Globus pallidus (tissue), 1 donor: Measurements from ENCODE around the gene PDPR.
"Not testable (repeated sequence)": the region's sequence is repeated elsewhere in the genome, so short reads cannot be mapped to it uniquely, and the experiment has no call there.

ENCODE experiments used
- DNase-seq: peaks from one replicate; pipeline ENCODE4 v3.0.0-alpha.2; 2015; ENCODE audit warnings: low spot score

Gene PDPR

DNA sequence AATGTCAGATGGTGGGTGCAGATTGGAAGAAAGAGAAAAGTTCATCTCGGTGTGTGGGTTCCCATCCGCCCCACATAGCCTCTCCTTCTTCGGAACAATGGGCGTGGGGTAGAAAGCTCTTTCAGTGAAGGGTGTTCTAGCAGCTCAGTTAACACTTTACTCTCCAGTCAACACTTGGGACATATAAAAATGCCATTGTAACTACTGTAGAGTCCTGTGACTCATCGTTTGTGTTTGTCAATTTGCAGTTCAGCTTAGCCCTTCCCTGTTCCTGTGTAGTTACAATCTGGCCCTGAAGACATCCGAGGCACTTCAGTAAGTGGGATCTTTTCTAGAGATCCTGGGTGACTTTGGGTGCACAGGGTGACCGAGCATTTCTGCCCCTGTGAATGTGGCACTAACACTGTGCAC, 47.9 kb downstream of the PDPR start:
- DNase-seq = no peak

DNA sequence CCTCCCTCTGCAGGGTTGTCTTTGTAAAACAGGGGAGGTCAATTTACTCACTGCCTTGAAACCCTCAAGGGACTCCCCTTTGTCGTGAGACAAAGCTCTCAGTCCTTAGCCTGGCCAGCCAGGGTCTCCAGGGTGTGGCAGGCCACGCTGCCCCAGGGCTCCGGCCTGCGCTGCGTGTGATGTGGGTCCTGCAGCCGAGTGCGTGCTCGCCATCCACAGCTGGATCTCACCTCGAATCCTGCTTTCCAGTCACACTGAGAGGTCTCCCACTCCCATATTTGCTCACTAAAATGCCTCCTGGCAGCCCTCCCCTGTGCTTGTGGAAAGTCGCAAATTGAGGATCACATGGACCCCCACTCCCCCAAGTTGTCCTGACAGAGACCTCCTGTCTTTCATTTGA, 49.5 kb downstream of the PDPR start:
- DNase-seq = no peak

DNA sequence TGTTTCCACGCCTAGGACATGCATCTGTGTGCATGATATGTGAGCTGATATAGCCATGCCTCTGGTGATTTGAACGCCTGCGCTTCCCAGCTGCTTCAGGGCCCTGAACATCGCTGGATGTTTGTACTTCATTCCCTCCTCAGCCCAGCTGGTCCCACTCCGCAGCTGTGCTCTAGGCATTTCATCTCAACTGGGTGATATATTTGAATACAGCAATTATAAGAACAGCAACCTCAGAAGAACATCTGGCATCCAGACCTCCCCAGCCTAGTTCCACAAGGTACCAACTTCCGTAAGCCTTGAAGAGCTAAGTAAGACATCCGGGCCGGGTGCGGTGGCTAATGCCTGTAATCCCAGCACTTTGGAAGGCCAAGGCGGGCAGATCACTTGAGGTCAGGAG, 52.6 kb downstream of the PDPR start:
- not testable (repeated sequence) for DNase-seq

DNA sequence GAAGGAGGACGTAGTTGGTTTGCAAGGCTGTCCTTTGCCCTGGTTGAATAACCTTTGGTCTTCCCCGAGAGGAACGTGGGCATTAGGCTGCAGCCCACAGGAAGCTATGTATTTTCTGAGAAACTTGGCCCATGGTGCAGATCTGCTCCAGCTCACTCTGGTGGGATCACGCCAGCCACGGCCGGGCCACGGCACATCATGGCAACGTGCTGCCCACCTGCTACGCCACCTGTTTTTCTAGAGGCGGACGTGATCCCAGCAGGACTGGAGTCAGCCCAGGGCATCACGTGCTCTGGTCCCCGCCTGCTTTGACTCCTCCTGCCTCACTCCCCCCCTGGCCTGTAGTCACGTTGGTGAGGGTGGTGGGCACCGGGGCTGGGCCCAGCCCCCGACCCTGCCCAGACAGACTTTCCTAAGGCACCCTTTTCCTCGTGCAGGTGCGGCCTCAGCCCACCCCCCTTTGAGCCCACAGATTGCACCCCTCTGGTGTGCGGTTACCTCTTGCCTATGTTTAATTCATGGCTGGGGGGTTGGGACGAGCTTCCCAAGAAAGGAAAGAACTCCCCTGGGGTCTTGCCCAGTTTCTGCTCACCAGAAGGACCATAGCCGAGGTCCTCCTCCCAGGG, 59.2 kb downstream of the PDPR start, which contains the start of gene CLEC18C:
CLEC18C (plus strand) TSS at position 576 of the 626 bp plus-strand sequence. CDS start 492 bp downstream, outside the sequence.
- not testable (repeated sequence) for DNase-seq

DNA sequence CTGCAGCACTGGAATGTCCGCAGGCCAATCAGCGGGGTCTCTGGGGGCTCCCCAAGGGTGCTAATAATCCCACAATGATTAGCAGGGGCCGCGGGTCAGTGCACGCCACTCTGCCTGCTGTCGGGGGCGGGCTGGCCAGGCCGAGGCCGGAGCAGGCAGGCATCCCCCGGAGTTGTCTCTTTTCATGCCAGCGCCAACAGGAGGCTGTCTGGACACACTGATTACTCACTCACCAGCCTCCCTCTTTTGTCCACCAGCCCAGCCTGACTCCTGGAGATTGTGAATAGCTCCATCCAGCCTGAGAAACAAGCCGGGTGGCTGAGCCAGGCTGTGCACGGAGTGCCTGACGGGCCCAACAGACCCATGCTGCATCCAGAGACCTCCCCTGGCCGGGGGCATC, 59.8 kb downstream of the PDPR start:
- DNase-seq = not testable (repeated sequence)

DNA sequence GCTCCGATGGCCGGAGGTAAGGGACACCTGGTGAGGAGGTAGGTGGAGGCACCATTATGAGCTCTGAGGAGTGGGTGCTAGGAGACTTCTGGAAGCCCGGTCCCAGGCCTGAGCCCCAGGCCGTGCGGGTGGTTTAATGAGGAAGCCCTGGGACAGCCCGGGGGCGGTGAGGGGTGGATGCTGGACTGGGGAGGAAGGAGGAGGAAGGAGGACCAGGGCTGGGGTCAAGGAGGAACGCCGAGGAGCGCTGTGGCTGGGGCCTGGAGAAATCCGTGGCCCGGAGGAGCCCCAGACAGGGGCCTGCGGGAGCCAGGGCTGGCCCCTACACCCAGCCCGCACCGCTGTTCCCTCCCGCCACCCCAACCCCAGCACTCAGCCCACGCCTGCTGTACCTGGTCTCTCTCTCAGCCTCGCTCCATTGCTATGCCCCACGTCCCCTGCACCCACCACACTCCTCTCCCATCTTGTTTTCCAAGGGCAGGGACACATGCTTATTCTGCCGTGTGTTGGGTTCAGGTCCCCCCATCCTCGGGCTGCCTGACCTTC, 60.3 kb downstream of the PDPR start:
- DNase-seq = not testable (repeated sequence)

DNA sequence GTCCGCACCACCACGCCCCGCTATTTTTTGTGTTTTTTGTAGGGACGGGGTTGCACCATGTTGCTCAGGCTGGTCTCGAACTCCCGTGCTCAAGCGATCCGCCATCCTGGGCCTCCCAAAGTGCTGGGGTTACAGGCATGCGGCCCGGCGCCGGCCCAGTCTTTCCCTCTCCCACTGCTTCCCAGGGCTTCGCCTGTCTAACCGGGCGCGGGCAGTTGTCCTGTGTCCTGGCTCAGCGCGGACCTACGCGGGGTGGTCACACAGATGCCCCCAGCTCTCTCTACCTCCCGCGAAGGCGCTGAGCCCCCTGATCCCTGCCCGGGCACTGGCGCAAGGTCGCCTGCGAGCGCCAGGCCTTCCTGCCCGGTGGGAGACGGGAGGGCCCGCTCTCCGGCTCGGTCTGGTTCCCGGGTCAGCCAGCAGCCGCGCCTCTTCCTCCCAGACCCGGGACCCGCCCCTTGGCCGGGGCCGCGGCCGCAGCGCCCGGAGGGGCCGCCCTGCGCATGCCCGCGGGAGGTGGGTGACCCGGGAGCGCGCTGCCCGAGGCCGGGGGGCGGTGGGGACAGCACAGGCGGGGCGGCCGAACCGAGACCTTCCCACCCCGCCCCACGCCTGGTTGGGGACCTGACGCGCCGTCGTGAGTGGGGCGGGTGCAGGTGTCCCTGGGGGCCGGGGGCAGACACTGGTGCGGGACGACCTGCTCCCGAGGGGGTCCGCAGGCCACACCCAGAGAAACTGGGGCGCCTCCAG, 73.9 kb downstream of the PDPR start:
- DNase-seq = not testable (repeated sequence)

DNA sequence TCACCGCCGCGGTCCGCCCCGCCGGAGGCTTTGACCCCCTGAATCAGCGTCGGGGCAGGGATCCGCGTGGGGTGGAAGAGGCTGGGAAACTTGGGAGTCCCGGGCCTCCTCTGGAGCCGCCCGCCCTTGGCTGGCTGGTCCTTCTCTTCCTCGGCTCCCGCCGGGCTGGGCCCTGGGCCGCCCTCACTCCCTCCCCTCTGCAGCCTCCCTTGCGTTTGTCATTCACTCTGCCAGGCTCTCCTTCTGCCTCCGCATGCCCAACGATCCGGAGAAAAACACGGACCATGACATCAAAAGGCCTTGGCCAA, 74.4 kb downstream of the PDPR start:
- DNase-seq = not testable (repeated sequence)

DNA sequence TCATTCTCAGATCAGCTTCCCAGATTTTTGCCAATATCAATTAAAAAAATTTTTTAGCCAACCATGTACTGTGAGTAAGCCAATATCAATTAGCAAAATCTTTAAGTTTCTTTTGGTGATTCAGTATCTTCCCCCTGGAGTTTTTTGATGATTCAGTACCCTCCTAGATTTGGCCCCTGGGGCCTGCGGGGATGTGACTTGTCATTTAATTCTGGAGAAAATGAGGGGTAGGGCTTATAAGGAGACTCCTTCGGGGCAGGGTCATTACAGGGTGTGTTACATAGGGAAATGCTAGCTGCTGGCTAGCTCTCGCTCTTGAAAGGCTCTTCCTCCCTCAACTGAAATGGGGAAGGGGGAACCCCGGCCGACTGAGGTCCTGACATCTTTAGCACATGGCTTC, 76.4 kb downstream of the PDPR start:
- not testable (repeated sequence) for DNase-seq

DNA sequence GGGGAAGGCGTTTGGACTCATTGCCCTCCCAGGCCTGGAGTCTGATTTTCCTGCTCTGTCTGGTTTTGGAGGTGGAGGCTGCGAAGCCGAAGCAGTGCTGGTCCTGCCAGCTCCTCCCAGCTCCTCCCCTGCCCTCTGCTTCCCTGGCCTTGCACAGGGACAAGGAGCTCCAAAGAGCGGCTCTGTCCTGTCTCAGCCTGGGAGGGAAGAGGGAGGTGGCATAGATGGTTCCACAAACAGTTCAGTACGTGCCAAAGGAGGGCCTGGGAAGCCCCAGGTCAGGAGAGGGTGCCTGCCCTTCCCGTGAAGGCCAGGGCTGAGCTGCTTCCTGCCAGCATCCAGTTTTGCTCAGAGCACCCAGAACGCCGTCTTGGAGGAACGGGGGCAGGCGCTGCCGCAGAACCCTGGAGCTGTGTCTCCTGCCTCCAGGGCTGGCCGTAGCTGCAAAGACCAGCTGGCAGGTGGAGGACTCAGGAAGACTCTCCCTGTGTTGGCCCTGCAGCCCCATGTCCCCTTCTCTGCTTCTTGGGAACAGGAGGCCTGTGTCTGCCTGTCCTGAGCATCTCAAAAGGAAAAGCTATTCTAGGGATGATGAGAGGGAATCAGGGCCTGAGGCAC, 82.7 kb downstream of the PDPR start:
- not testable (repeated sequence) for DNase-seq

DNA sequence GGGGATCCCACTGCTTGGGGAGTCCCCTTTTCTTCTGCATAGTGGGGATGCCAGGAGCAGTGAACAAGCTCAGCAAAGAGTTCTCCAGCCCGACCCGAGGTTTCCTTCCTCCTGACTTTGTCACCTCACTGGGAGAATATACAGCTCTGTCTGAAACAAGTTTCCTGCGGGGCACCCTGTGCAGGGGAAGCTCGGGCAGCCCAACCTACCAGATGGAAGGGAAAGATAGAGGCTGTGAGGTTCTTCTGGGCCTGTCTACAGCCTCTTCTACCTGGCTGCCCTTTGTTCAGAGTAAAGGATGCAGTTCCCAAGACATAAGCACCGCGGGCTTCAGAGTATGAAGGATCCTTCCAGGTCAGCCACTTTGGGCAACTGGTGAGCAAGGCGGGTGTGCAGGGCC, 83.5 kb downstream of the PDPR start:
- DNase-seq = not testable (repeated sequence)

DNA sequence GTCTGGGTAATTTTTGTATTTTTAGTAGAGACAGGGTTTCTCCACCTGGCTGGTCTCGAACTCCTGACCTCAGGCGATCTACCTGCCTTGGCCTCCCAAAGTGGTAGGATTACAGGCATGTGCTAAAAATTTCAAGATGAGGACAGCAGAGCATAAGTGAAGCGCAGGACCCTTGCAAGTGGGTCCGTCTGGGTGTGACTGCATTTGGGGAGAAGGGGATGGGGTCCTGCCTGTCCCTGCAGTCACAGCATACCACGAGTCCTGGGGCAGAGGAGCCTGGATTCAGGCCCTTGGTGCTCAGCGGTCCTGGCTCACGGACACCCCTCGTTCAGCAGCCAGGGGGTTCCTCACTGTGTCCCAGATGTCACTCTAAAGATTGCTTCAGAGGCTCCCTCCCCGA, 84.1 kb downstream of the PDPR start:
- not testable (repeated sequence) for DNase-seq

DNA sequence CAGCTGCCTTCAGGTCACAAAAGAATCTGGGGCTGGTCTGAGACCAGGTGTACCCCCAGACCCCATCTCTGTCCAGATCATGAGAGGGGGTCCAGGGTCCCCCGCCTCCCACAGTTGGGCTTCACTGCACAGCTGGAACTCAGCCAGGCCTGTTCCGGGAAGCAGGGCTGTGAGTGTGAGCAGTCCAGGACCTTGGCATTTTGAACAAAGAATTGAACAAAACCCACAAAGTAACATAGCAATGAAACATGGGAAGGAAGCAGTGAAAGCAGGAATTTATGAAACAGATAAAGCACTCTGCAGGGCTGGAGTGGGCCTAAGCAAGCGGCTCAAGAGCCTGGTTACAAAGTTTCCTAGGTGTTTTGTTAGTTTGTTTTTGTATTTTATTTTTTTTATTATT, 84.5 kb downstream of the PDPR start:
- not testable (repeated sequence) for DNase-seq

DNA sequence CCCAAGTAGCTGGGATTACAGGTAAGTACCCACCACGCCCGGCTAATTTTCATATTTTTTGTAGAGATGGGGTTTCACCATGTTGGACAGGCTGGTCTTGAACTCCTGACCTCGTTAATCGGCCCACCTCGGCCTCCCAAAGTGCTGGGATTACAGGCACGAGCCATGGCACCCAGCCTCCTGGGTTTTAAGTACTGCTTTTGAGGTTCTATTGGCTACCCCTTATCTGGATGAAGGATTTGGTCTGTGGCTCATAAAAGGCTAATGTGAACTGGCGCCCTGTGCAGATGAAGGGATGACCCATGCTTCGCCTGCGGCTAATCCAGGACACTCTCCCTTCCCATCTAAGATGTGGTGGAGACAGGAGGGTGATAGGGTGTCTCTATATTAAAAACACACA, 85.0 kb downstream of the PDPR start:
- DNase-seq = not testable (repeated sequence)

DNA sequence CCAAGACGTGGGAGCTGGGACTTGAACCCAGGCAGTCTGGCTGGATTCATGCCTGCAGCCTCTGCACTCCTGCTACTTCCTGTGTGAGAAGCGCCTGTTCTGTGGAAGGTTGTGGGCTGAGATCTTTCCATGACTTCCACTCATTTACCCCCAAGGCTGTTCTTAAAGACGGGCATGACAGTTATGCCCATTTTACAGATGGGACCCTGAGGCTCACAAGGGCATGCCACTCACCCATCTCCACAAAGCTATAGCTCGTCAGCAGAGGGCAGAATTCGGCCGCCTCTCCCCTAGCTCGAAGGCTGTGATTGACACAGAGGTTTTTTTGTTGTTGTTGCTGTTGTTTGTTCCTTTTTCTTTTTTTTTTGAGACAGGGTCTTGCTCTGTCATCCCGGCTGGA, 85.9 kb downstream of the PDPR start:
- DNase-seq = not testable (repeated sequence)

DNA sequence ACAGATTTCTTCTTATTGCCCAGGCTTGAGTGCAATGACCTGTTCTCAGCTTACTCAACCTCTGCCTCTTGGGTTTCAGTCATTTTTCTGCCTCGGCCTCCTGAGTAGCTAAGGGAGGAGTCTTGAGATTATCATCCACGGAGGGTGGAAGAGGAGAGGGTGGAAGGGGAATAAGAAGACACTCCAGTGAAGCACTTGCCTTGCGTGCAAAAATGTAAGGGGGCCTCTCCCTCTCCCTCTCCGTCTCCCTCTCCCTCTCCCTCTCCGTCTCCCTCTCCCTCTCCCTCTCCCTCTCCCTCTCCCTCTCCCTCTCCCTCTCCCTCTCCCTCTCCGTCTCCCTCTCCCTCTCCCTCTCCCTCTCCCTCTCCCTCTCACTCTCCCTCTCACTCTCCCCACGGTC, 89.4 kb downstream of the PDPR start:
- not testable (repeated sequence) for DNase-seq

DNA sequence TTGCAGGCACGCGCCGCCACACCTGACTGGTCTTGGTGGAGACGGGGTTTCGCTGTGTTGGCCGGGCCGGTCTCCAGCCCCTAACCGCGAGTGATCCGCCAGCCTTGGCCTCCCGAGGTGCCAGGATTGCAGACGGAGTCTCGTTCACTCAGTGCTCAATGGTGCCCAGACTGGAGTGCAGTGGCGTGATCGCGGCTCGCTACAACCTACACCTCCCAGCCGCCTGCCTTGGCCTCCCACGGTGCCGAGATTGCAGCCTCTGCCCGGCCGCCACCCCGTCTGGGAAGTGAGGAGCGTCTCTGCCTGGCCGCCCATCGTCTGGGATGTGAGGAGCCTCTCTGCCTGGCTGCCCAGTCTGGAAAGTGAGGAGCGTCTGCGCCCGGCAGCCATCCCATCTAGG, 89.9 kb downstream of the PDPR start:
- DNase-seq = not testable (repeated sequence)

DNA sequence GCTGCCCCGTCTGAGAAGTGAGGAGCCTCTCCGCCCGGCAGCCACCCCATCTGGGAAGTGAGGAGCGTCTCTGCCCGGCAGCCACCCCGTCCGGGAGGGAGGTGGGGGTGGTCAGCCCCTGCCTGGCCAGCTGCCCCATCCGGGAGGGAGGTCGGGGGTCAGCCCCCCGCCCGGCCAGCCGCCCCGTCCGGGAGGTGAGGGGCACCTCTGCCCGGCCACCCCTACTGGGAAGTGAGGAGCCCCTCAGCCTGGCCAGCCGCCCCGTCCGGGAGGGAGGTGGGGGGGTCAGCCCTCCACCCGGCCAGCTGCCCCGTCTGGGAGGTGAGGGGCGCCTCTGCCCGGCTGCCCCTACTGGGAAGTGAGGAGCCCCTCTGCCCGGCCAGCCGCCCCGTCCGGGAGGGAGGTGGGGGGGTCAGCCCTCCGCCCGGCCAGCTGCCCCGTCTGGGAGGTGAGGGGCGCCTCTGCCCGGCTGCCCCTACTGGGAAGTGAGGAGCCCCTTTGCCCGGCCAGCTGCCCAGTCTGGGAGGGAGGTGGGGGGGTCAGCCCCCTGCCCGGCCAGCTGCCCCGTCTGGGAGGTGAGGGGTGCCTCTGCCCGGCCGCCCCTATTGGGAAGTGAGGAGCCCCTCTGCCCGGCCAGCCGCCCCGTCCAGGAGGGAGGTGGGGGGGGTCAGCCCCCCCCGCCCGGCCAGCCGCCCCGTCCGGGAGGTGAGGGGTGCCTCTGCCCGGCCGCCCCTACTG, 90.7 kb downstream of the PDPR start:
- DNase-seq = not testable (repeated sequence)

DNA sequence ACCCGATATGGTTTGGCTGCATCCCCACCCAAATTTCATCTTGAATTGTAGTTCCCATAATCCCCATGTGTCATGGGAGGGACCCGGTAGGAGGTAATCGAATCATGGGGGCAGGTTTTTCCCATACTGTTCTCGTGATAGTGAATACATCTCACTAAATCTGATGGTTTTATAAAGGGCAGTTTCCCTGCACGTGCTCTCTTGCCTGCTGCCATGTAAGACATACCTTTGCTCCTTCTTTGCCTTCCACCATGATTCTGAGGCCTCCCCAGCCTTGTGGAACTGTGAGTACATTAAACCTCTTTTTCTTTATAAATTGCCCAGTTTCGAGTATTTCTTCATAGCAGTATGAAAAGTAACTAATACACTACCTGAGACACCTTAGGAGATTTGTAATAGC, 92.2 kb downstream of the PDPR start:
- not testable (repeated sequence) for DNase-seq
